KBM-7 (cell line): ENCODE data around the gene MAPK12.

Experiments
- DNase-seq: peaks from one replicate; pipeline ENCODE4 v3.0.0-alpha.2; 2015
- in situ Hi-C: fragments of 300-500 bp; cut with MboI; formaldehyde crosslinking; loops from 2 replicates; pipeline ENCODE4 v1.14.3; 2020; ENCODE audit warnings: low sequenced_read_pairs, low pct_unique_long_range_greater_than_20kb, mixed read lengths

MAPK12 gene

GRCh38 chr22:50271519-50271970, 10.1 kb upstream of the MAPK12 start:
- in situ Hi-C loops = loop anchor here (10.0 kb wide), 1 partner anchor 53 kb away; the partner anchor contains the start of gene DENND6B
- DNase-seq = peak; percentile 76

- DNase-seq = peak; percentile 72
- in situ Hi-C loops = loop anchor here (10.0 kb wide), 1 partner anchor 54 kb away; the partner anchor contains the start of gene DENND6B
These were observed 9.3 kb upstream of the MAPK12 start for GRCh38 chr22:50270666-50271394.

- in situ Hi-C loops = loop anchor here (10.0 kb wide), 1 partner anchor 55 kb away; the partner anchor contains the start of gene DENND6B
- DNase-seq = peak; percentile 70
These were observed 8.6 kb upstream of the MAPK12 start, which contains the start of gene MAPK11 for GRCh38 chr22:50269970-50270665. Gene MAPK11 (minus strand): TSS chr22:50270380. CDS start chr22:50270292, 88 bp downstream.

GRCh38 chr22:50269573-50269969, 8.1 kb upstream of the MAPK12 start:
- in situ Hi-C loops = no loop called here
- DNase-seq = peak; percentile 46

- no peak for DNase-seq
- in situ Hi-C loops = no loop called here
These were observed 7.2 kb upstream of the MAPK12 start for GRCh38 chr22:50268655-50269113.

GRCh38 chr22:50267591-50268390, 6.3 kb upstream of the MAPK12 start:
- DNase-seq = no peak
- in situ Hi-C loops = no loop called here

- no peak for DNase-seq
- in situ Hi-C loops = no loop called here
These were observed 5.5 kb upstream of the MAPK12 start for GRCh38 chr22:50266994-50267393.

GRCh38 chr22:50264946-50265669, 3.6 kb upstream of the MAPK12 start:
- DNase-seq = no peak
- in situ Hi-C loops = no loop called here

GRCh38 chr22:50264104-50264745, 2.7 kb upstream of the MAPK12 start:
- DNase-seq = no peak
- in situ Hi-C loops = no loop called here

- in situ Hi-C loops = no loop called here
- no peak for DNase-seq
These were observed 1.6 kb upstream of the MAPK12 start for GRCh38 chr22:50262973-50263617.

- in situ Hi-C loops = no loop called here
- no peak for DNase-seq
These were observed 1.0 kb upstream of the MAPK12 start for GRCh38 chr22:50262460-50262911.

- in situ Hi-C loops = no loop called here
- DNase-seq = no peak
These were observed 475 bp downstream of the MAPK12 start for GRCh38 chr22:50260801-50261614.

GRCh38 chr22:50260434-50260800, 1.1 kb downstream of the MAPK12 start:
- DNase-seq = no peak
- in situ Hi-C loops = no loop called here

GRCh38 chr22:50259302-50259701, 2.2 kb downstream of the MAPK12 start:
- in situ Hi-C loops = no loop called here
- DNase-seq = no peak

- in situ Hi-C loops = no loop called here
- no peak for DNase-seq
These were observed 2.9 kb downstream of the MAPK12 start for GRCh38 chr22:50258361-50259292.
